ENCODE results near the gene RNPS1. TPM values are rescaled to one million over a fixed set of nuclear protein-coding genes. Genes with fewer than 3 reads are reported as not detected.

Gene RNPS1
- total RNA-seq, 1 donor, result 81.1 TPM

DNA sequence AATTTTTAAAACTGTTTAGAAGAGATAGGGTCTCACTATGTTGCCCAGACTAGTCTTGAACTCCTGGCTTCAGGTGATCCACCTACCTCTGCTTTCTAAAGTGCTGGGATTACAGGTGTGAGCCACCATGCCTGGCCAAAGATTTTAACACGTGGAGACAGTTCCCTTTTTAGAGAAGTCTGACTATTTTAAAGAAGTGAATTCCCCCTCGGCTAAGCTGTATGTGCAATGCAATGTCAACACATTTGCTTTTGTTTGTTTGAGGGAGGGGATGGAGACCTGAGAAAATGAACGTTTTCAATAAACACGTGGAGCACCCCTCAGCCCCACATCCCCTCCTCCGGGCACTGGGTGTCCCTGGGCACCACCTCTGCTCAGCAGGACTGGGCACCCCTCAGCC, 14.3 kb upstream of the RNPS1 start:
- H3K9me3 ChIP-seq (ENCODE audit: low read depth, low read length), result no peaks in the 10 kb centered on the region
- no peak overlapping the region for H3K27ac ChIP-seq (ENCODE audit: low read depth, low read length)
- DNase-seq (ENCODE audit: insufficient read length, low spot score, missing footprints), result peak; percentile 77
- no peaks in the 10 kb centered on the region for H3K4me1 ChIP-seq (ENCODE audit: insufficient read depth, low read length)
- peaks cover 25% of the 10 kb centered on the region for H3K27me3 ChIP-seq (ENCODE audit: insufficient read depth, low read length)
- H3K4me2 ChIP-seq (ENCODE audit: insufficient read depth, low read length), result no peak overlapping the region
- TF ChIP-seq, protein P1, sequence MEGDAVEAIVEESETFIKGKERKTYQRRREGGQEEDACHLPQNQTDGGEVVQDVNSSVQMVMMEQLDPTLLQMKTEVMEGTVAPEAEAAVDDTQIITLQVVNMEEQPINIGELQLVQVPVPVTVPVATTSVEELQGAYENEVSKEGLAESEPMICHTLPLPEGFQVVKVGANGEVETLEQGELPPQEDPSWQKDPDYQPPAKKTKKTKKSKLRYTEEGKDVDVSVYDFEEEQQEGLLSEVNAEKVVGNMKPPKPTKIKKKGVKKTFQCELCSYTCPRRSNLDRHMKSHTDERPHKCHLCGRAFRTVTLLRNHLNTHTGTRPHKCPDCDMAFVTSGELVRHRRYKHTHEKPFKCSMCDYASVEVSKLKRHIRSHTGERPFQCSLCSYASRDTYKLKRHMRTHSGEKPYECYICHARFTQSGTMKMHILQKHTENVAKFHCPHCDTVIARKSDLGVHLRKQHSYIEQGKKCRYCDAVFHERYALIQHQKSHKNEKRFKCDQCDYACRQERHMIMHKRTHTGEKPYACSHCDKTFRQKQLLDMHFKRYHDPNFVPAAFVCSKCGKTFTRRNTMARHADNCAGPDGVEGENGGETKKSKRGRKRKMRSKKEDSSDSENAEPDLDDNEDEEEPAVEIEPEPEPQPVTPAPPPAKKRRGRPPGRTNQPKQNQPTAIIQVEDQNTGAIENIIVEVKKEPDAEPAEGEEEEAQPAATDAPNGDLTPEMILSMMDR (IDR thresholded peaks at IDR 0.05; ENCODE audit: extremely low read depth, low read depth, low read length), result no peak
- H3K4me3 ChIP-seq (ENCODE audit: insufficient read depth, low read length), result no peak overlapping the region
- H3K79me2 ChIP-seq (ENCODE audit: insufficient read depth, low read length), result no peaks in the 10 kb centered on the region
- H4K20me1 ChIP-seq (ENCODE audit: insufficient read depth, low read length), result no peaks in the 10 kb centered on the region
- no peak overlapping the region for H2AFZ ChIP-seq (ENCODE audit: low read length)
- H3K36me3 ChIP-seq (ENCODE audit: insufficient read depth, low read length), result no peaks in the 10 kb centered on the region

DNA sequence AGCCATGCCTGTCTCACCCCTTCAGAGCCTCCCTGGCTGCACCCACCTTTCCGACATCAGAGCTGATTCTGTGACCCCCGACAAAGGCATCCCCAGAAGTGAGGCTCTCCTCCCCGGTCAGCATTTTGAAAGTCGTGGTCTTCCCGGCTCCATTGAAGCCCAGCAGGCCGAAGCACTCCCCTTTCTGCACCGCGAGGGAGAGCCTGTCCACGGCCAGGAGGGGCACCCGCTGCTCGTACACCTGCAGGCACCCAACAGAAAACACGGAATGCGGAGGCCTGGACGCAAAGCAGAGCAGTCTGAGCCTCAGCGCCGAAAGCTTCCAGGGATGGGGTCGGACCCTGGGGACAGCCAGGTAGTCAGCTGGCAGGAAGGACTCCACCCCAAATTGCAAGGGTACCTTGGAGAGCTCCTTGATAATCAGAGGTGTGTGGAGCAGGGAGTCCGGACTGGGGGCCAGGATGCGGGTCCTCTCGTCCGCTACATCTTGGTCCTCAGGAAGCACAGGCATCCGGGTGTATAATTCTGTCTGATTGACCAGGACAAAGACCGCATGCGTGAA, 13.1 kb upstream of the RNPS1 start:
- H3K9me3 ChIP-seq (ENCODE audit: low read depth, low read length), result no peaks in the 10 kb centered on the region

DNA sequence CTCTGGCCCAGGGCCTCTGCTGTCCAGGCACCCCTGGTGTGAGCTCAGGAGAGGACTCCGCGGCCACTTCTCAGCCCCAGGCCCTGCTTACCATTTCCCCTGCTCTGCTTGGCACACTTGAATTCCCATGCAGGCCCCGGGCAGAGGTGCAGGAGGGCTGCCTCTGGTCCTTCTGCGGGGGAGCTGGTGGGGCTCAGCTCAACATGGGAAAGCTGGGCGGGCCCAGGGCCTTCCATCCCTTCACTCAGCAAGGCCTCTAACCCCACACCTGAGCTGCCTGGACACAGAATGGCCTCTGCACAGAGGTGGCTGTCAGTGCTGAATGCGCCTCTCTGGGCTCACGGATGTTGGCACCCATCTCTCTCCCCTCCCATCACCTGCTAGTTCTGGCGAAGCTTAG, 12.5 kb upstream of the RNPS1 start:
- H3K4me2 ChIP-seq (ENCODE audit: insufficient read depth, low read length), result no peak overlapping the region
- no peaks in the 10 kb centered on the region for H3K9me3 ChIP-seq (ENCODE audit: low read depth, low read length)
- no peaks in the 10 kb centered on the region for H3K4me1 ChIP-seq (ENCODE audit: insufficient read depth, low read length)
- no peaks in the 10 kb centered on the region for H3K79me2 ChIP-seq (ENCODE audit: insufficient read depth, low read length)
- peak; percentile 65 for DNase-seq (ENCODE audit: insufficient read length, low spot score, missing footprints)
- H3K27ac ChIP-seq (ENCODE audit: low read depth, low read length), result no peak overlapping the region
- H4K20me1 ChIP-seq (ENCODE audit: insufficient read depth, low read length), result no peaks in the 10 kb centered on the region
- no peak overlapping the region for H2AFZ ChIP-seq (ENCODE audit: low read length)
- TF ChIP-seq, protein P1 (IDR thresholded peaks at IDR 0.05; ENCODE audit: extremely low read depth, low read depth, low read length), result no peak
- H3K27me3 ChIP-seq (ENCODE audit: insufficient read depth, low read length), result peaks cover 39% of the 10 kb centered on the region
- H3K4me3 ChIP-seq (ENCODE audit: insufficient read depth, low read length), result no peak overlapping the region
- no peaks in the 10 kb centered on the region for H3K36me3 ChIP-seq (ENCODE audit: insufficient read depth, low read length)

More for the DNA sequence above, 13.1 kb upstream of the RNPS1 start:
- Histone ChIP-seq H3K79me2 (ENCODE audit: insufficient read depth, low read length) (no peaks in the 10 kb centered on the region), H3K27me3 (ENCODE audit: insufficient read depth, low read length) (peaks cover 36% of the 10 kb centered on the region), H3K4me3 (ENCODE audit: insufficient read depth, low read length) (no peak overlapping the region), H4K20me1 (ENCODE audit: insufficient read depth, low read length) (no peaks in the 10 kb centered on the region), H3K4me2 (ENCODE audit: insufficient read depth, low read length) (no peak overlapping the region), H2AFZ (ENCODE audit: low read length) (no peak overlapping the region), H3K4me1 (ENCODE audit: insufficient read depth, low read length) (no peaks in the 10 kb centered on the region), H3K27ac (ENCODE audit: low read depth, low read length) (no peak overlapping the region), H3K36me3 (ENCODE audit: insufficient read depth, low read length) (no peaks in the 10 kb centered on the region)
- DNase-seq (ENCODE audit: insufficient read length, low spot score, missing footprints), result peak; percentile 76
- TF ChIP-seq, protein P1 (IDR thresholded peaks at IDR 0.05; ENCODE audit: extremely low read depth, low read depth, low read length), result no peak

DNA sequence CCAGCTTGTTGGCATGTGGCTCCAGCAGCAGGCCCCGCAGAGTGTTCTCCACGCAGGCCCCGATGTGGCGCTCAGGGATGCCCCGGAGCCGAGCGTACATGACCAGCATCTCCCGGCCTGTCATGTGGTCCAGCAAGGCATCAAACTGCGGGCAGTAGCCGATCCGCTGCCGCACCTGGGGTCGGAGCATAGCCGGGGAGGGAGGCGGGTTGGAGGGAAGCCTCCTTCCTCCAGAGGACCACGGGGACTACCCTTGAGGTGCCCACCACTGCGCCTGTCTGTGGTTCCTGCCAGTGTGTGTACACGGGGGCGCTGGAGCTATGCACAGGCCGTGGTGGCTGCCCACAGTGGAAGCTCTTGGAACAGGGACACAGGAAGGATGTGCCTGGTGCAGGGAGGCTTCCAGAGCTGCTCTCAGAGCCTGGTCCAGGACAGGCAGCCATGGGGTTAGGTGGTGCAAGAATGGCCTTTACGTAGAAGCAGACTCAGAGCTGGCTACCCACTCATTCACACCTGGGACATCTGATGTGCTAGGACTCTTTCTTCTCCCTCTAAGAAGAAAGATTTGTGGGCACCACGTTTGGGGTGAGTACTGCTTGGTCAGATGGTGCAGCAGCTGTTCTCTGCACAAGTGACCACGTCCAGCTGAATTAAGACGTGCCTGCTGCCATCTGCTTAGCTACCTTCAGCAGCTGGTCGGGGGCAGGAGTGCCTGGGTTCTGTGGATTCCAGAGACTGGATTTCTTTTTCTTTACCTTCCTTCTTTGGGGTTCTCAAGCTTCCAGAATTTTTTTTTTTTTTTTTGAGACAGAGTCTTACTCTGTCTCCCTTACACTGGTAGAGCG, 11.3 kb upstream of the RNPS1 start:
- Histone ChIP-seq H3K4me3 (ENCODE audit: insufficient read depth, low read length) (no peak overlapping the region), H3K79me2 (ENCODE audit: insufficient read depth, low read length) (no peaks in the 10 kb centered on the region), H3K9me3 (ENCODE audit: low read depth, low read length) (no peaks in the 10 kb centered on the region), H3K4me1 (ENCODE audit: insufficient read depth, low read length) (no peaks in the 10 kb centered on the region), H3K27ac (ENCODE audit: low read depth, low read length) (no peak overlapping the region), H4K20me1 (ENCODE audit: insufficient read depth, low read length) (no peaks in the 10 kb centered on the region), H2AFZ (ENCODE audit: low read length) (no peak overlapping the region), H3K36me3 (ENCODE audit: insufficient read depth, low read length) (no peaks in the 10 kb centered on the region), H3K4me2 (ENCODE audit: insufficient read depth, low read length) (no peak overlapping the region), H3K27me3 (ENCODE audit: insufficient read depth, low read length) (peaks cover 39% of the 10 kb centered on the region)
- TF ChIP-seq, protein P1 (IDR thresholded peaks at IDR 0.05; ENCODE audit: extremely low read depth, low read depth, low read length), result no peak
- DNase-seq (ENCODE audit: insufficient read length, low spot score, missing footprints), result peak; percentile 87

Data from osteoblast (primary cell).